HG02763 (cell line): ENCODE measurements around the gene WARS2.
A peak's percentile ranks its signal among the peaks of the same experiment; 100 is the strongest.
"Not testable (repeated sequence)": the region's sequence is repeated elsewhere in the genome, so short reads cannot be mapped to it uniquely, and the experiment has no call there.

ENCODE experiments used
- ATAC-seq: cut with Tn5 transposase; IDR thresholded peaks from one replicate; pipeline ENCODE4 v1.9.1; 2021; ENCODE audit warnings: mild to moderate bottlenecking, moderate library complexity; ENCODE audit not compliant: unreplicated experiment

The WARS2 gene

DNA sequence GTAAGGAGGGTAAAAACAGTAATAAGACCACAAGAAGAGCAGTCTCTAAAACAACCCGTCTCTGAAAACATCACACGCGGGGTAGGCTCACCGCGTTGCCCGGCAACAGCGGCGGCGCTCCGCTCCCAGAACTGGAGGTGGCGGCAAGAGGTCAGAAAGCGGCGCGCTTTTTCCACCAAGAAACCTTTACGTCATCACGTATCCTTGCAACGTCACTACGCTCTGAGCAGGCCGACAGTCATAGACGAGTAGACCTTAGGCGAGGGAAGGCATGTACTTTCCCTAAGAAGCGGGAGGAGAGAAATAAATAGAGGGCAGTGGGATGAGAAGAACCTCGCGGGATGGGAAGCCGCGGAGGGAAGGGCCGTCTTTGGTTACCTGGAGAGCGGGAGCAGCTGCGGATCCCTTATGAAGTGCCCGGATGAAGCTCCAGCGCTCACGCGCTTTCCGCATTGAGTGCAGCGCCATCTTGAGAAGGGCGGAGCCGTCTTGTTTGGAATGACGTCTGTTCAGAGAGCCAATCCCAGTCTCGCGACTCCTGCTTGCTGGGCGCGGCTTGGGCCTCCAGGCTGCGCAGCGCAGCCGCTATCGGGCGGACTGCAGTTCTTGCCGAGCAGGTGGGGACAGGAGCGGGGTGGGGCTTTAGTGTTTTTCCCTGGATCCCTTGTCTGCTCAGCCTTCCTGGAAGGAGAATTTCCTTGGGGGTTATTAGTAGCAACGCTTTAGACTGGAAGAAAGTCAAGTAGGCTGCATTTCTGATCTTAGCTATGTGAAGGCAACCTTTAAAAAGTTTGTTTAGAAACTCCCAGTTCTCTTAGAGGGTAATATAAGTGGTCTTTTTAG lies at the start of gene WARS2:
WARS2 (minus strand) TSS at position 477 of the 843 bp plus-strand sequence; CDS start at position 468, 9 bp downstream.
- ATAC-seq = peak; percentile 96

- no peak for ATAC-seq
Measured at GRCh38 chr1:119188926-119189325, 48.5 kb upstream of the WARS2 start.

DNA sequence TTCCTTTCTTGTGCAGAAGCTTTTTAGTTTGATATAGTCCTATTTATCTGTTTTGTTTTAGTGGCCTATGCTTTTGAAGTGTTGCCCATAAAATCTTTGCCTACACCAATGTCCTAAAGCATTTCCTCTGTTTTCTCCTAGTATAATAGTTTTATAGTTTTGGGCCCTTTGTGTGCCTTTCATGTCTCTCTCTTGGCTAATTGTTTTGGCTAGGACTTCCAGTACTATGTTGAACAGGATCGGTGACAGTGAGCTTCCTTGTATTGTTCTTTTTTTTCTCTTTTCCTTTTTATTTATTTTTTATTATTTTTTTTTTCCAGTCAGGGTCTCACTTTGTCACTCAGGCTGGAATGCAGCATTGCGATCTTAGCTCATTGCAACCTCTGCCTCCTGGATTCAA lies 47.0 kb upstream of the WARS2 start:
- no peak for ATAC-seq

DNA sequence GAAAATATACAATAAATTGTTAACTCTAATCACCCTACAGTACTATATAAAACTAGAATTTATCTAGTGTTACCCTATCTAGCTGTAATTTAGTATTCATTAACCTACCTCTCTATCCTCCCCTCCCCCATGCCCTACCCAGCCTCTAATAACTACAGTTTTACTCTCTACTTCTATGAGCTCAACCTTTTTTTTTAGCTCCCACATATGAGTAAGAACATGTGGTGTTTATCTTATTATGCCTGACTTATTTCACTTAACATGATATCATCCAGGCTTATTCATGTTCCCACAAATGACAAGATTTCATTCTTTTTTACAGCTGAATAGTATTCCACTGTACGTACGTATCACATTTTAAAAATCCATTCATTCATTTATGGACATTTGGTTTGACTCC lies 46.0 kb upstream of the WARS2 start:
- ATAC-seq = no peak

DNA sequence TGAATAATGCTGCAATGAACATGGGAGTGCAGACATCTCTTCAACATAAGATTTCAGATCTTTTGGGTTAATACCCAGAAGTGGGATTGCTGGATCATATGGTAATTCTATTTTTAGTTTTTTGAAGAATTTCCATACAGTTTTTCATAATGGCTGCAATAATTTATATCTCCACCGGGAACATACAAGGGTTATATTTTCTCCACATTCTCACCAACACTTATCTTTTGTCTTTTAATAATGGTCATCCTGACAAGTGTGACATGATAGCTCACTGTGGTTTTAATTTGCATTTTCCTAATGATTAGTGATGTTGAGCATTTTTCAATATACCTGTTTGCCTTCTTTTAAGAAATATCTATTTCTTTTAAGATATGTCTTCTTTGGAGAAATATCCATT lies 44.5 kb upstream of the WARS2 start:
- no peak for ATAC-seq

DNA sequence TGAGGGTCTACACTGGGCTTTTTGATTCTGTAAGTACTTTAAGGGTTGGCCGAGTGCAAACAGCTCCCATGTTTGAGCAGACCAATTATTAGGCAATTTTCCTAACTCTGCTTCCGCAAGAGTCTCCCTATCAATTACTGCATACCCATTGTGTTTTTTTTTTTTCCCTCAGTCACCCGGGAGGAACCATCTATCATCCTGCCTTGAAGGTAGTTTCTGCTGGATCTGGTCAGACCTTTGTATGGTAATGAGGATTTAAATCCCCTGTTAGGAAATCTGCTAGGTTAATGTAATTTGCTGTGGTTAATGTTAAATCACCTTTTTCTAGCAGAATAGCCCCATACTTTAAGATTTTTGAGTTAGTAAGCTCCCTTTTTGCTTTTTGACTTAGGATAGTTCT lies 40.8 kb upstream of the WARS2 start:
- ATAC-seq = no peak

DNA sequence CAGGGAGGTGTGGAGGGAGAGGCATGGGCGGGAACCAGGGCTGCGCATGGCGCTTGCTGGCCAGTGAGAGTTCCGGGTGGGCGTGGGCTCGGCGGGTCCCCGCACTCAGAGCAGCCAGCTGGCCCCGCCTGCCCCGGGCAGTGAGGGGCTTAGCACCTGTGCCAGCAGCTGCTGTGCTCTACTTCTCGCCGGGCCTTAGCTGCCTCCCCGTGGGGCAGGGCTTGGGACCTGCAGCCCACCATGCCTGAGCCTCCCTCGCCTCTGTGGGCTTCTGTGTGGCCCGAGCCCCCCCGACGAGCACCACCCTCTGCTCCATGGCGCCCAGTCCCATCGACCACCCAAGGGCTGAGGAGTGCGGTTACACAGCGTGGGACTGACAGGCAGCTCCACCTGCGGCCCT lies 38.6 kb upstream of the WARS2 start:
- no peak for ATAC-seq

GRCh38 chr1:119172927-119173326 lies 32.5 kb upstream of the WARS2 start:
- not testable (repeated sequence) for ATAC-seq

- not testable (repeated sequence) for ATAC-seq
Measured at GRCh38 chr1:119171381-119172010, 31.0 kb upstream of the WARS2 start.

DNA sequence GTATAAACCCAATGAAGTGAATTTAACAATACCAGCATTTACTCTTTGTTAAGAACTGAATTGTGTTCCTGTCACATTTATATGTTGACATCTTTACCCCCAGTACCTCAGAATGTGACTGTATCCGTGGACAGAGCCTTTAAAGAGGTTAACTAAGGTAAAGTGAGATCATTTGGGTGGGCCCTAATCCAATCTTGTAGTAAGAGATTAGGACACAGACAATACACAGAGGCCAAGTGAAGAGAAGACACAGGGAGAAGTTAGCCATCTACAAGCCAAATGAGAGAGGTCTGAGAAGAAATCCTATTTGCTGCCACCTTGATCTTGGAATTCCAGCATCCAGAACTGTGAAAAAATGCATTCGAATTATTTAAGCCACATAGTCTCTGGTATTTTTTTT lies 22.9 kb upstream of the WARS2 start:
- no peak for ATAC-seq

DNA sequence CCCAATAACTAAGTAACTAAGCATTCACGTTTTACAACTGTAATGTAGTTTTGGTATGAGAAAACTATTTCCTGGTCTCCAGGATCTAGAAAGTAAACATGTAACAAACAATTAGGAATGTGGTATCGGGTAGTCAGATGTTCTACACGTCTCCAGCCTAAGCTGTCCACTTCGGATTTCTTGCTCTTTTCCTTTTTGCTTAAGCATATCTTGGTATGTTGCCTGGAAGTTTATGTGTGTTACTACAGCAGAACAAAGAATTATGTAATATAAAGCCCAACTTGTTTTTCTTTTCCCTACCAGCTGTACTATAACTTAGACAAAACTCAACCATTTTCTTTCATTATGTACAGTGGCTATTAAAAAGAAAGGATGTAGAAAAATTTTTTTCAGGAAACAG lies 20.4 kb upstream of the WARS2 start:
- ATAC-seq = no peak

DNA sequence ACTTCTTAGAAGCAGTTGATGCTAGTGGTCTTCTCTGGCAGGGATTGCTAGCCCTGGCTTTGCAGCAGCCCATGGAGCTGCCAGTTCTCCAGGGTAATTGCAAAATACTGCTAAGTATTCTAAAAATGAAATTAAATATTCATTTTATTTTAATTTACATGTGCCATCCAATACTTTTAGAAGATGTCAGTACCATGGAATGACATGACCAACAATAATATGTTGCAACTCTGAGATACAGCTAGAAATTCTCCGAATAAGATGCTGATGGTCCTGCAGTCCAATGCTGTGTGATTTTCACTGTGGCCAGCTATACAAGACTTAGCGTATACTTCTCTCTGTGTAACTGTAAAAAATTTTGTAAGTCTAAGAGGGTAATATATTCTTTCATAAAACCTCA lies 20.0 kb upstream of the WARS2 start:
- ATAC-seq = no peak

DNA sequence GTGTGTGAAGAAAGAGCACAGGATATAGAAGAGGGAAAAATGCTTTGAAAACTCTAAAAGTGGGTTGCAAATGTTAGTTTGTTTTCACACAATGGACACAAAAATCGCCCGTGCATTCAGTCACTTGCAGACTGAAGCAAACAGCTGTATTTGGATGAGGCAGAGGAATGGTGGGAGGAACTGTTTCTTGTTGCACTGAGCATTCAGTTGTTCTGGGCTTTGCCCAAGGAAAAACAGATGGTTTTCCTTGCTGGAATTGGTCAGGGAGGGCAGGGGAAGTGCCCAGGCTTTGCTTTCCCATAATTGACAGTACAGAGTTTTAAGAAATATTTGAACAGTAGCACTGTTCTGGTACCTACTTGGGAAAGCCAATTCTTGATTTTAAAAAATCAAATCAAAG lies 19.5 kb upstream of the WARS2 start:
- ATAC-seq = no peak

- no peak for ATAC-seq
Measured at GRCh38 chr1:119159111-119159510, 18.7 kb upstream of the WARS2 start.

DNA sequence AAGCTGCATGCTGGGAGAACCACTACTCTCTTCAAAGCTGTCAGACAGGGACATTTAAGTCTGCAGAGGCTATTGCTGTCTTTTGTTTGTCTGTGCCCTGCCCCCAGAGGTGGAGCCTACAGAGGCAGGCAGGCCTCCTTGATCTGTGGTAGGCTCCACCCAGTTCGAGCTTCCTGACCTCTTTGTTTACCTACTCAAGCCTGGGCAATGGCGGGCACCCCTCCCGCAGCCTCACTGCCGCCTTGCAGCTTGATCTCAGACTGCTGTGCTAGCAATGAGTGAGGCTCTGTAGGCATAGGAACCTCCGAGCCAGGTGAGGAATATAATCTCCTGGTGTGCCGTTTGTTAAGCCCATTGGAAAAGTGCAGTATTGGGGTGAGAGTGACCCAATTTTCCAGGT lies 16.3 kb upstream of the WARS2 start:
- not testable (repeated sequence) for ATAC-seq

- ATAC-seq = not testable (repeated sequence)
Measured at GRCh38 chr1:119155069-119155468, 14.6 kb upstream of the WARS2 start.

- ATAC-seq = no peak
Measured at GRCh38 chr1:119150150-119150549, 9.7 kb upstream of the WARS2 start.

DNA sequence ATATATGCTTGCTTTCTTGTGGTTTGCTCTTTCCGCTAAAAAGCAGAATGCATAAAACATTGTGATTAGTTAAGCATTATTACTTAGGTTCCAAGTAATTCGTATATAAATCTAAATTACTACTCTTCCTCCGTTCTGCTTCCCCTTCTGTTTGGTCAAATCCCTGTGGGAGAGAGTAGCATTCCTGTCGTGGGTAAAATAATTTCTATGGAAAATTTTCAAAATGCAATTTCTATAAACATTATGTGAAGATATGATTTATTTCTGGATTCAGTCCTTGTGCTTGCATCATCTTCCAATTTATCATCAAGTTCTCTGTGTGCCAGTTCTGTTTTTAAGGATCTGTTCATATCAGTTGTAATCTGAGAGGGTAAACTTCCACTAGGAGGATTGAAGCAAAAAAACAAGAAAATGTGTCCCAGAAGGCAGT lies 7.2 kb upstream of the WARS2 start:
- no peak for ATAC-seq

GRCh38 chr1:119146466-119146865 lies 6.0 kb upstream of the WARS2 start:
- no peak for ATAC-seq

DNA sequence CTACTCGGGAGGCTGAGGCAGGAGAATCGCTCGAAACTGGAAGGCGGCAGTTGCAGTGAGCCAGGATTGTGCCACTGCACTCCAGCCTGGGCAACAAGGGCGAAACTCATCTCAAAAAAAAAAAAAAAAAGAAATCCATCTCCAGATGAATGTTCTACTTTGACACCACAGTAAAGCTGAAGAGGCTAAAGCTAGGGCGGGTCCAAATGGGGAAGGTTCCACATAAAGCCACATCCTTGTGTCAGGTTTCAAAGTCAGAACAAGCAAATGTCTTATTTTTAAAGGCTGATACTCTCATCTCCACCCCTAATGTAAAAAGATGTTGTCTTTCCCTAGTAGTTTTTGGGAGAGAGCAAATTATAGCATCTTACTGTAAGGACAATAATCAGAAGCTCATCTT lies 4.4 kb upstream of the WARS2 start:
- no peak for ATAC-seq

GRCh38 chr1:119143706-119144105 lies 3.3 kb upstream of the WARS2 start:
- no peak for ATAC-seq

GRCh38 chr1:119141660-119142059 lies 1.2 kb upstream of the WARS2 start:
- no peak for ATAC-seq
